GM20000 (cell line): Measurements from ENCODE around the gene AKAP3.
A peak's percentile ranks its signal among the peaks of the same experiment; 100 is the strongest.

ENCODE experiments used
- DNase-seq: peaks from one replicate; pipeline ENCODE4 v3.0.0; 2012; ENCODE audit warnings: low spot score
- TF ChIP-seq, protein P1 (sequence below): IDR thresholded peaks from 2 replicates; pipeline ENCODE4 v1.5.1; 2012; ENCODE audit warnings: mild to moderate bottlenecking, control low read depth; ENCODE audit errors: extremely low read depth, missing control alignments

AKAP3 gene

GRCh38 chr12:4587108-4587507 lies 61.7 kb downstream of the AKAP3 start:
- no peak for DNase-seq
- TF ChIP-seq, protein P1, sequence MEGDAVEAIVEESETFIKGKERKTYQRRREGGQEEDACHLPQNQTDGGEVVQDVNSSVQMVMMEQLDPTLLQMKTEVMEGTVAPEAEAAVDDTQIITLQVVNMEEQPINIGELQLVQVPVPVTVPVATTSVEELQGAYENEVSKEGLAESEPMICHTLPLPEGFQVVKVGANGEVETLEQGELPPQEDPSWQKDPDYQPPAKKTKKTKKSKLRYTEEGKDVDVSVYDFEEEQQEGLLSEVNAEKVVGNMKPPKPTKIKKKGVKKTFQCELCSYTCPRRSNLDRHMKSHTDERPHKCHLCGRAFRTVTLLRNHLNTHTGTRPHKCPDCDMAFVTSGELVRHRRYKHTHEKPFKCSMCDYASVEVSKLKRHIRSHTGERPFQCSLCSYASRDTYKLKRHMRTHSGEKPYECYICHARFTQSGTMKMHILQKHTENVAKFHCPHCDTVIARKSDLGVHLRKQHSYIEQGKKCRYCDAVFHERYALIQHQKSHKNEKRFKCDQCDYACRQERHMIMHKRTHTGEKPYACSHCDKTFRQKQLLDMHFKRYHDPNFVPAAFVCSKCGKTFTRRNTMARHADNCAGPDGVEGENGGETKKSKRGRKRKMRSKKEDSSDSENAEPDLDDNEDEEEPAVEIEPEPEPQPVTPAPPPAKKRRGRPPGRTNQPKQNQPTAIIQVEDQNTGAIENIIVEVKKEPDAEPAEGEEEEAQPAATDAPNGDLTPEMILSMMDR = no peak

DNA sequence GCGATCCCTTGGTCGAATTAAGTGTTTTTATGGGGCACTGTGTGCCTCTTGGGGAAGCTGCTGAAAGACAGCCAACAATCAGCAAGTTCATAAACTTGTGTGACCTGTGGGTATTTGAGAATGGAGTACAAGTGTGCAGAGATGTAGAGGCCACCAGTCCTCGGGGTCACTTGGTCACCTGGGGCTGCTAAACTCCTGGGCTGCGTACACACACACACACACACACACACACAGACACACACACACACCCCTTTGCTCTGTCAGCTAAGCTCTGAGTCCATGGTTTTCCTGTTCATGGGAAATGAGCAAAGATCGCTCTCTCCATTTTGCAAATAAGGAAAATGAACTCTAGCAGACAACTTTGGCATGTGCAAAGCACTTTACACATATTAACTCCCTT lies 62.4 kb downstream of the AKAP3 start:
- DNase-seq = no peak
- TF ChIP-seq, protein P1 = no peak

- TF ChIP-seq, protein P1 = no peak
- DNase-seq = no peak
These were observed 64.0 kb downstream of the AKAP3 start for GRCh38 chr12:4584896-4585295.

DNA sequence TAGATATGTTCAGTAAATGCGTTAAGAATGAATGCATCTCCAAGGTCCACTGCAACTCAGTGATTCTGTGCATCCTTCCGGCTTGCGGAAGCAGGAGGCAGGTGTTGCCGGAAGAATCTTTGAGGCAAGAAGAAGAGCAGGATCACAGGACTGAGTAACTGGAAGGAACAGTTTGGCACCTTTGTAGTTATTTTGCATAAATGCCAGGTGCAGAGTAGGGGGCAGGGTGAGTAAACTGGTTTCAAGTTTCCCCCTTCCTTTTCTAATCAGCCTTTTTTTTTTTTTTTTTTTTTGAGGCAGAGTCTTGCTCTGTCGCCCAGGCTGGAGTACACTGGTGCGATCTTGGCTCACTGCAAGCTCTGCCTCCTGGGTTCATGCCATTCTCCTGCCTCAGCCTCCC lies 64.6 kb downstream of the AKAP3 start:
- TF ChIP-seq, protein P1 = no peak
- DNase-seq = no peak

DNA sequence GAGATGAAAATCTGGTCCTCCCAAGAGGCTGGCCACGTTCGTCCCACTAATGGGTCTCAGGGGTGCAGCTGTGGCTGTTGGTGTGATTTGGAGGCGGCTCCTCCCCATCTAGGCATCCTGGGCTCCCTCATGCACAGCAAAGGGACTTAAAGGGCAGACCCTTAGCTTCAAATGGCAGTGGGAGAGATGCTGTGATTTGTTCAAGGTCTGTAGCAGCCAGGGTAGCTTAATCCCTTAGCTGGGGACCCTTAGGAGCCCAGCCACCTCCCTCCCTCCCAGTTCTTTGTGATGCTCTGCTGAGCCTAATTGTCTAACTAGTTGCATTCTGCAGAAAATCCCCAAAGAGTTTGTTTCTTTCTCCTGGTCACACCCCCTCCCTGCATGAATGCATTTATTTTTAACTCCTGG lies 68.6 kb downstream of the AKAP3 start:
- no peak for DNase-seq
- TF ChIP-seq, protein P1 = no peak

DNA sequence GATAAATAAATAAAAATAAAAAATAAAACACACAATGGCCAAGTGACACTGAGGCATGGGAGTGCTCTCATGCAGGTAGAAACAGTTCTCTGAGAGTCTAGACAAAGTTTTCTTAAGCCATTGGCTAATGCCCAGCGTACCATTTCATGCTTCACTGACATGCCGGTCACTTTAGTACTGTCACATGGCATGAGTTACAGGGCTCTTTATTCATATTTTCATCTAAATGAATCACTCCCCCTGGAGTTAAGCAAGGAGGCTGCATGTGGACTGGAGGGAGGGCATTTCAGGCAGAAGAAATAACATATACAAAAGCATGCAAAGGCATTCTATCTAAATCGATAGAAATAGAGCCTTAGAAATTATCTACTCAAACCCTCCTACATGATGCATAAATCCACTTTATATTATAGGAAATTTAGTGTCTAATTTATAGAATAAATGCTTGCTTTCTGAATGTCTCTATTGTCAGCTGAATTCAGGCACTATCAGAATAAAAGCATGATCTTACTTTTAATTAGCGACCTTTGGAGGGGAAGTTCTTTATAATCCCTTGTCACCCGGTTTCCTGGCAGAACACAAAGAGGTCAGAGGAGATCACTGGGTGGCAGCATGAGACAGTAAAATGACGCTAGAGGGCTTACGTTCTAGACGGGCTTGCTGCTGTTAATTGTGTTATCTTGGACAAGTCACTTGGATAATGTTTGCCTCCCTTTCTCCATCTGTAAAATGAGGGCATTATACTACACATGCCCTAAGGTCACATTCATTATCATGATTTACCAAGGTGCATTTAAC lies 69.3 kb downstream of the AKAP3 start:
- TF ChIP-seq, protein P1 = peak; percentile 20
- DNase-seq = peak; percentile 44

GRCh38 chr12:4572680-4573079 lies 76.2 kb downstream of the AKAP3 start:
- TF ChIP-seq, protein P1 = no peak
- DNase-seq = no peak
